PC-3 (cell line): Measurements from ENCODE around the gene PRRG4.

Source experiments
- CTCF ChIP-seq: fragments of 300-600 bp; sonication (generic); conservative IDR thresholded peaks from 2 replicates; pipeline ENCODE4 v1.5.1; 2017; ENCODE audit warnings: antibody characterized with exemption, low read depth, mild to moderate bottlenecking, low read length
- EZH2 ChIP-seq: fragments of 300-600 bp; sonication (generic); IDR thresholded peaks from one replicate; pipeline ENCODE4 v1.6.1; 2017; ENCODE audit warnings: antibody characterized with exemption, mild to moderate bottlenecking, low read length; ENCODE audit not compliant: unreplicated experiment
- EZH2phosphoT487 ChIP-seq: fragments of 300-600 bp; sonication (generic); IDR thresholded peaks from 2 replicates; pipeline ENCODE4 v1.6.1; 2018; ENCODE audit warnings: mild to moderate bottlenecking, antibody characterized with exemption, low read length, borderline replicate concordance

- TF ChIP-seq CTCF (no peak), EZH2 (no peak), EZH2phosphoT487 (no peak)
These were observed 69.7 kb downstream of the PRRG4 start for GRCh38 chr11:32899438-32899837.
